GM12801 (cell line): ENCODE results near the gene WDR31.

ENCODE experiments used
- TF ChIP-seq, protein P1 (sequence below): IDR thresholded peaks from one replicate; pipeline ENCODE4 v1.5.1; 2011; ENCODE audit warnings: control low read depth; ENCODE audit not compliant: insufficient read length; ENCODE audit errors: extremely low read depth

WDR31 gene

DNA sequence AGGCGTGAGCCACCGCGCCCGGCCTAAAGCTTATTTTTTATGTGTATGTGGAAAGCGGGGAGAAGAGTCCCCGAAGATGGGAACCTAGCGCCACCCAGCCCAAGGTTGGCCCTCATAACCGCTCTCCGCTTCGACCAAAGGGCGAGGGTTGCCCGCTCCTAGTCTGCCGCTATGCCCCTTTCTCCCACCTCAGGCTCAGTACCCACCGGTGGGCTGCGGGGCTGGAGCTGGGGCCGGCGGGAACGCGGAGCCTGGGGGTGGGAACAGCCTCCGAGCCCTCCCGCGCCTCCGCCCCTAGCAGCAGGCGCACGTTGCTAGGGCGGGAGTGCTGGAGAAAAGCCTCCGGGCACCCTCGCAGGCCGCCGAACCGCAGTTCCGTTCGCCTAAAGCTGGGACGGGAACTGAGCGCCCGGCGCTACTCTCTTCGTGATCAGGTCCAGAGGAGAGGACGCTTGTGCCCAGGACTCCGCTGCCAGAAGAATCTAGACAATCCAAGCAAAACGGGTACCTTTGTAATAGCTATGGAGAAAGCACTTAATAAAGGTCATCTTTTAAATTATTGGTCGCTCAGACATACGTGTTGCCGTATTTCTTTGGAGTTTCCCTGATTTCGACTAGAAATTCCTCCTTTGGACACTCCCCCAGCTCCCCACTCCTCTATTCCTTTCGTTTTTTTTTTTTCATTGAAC is at the start of gene WDR31:
TSS of gene WDR31 (minus strand) at position 265 of the 689 bp plus-strand sequence. CDS start 8,253 bp downstream, outside the sequence.
- TF ChIP-seq, protein P1, sequence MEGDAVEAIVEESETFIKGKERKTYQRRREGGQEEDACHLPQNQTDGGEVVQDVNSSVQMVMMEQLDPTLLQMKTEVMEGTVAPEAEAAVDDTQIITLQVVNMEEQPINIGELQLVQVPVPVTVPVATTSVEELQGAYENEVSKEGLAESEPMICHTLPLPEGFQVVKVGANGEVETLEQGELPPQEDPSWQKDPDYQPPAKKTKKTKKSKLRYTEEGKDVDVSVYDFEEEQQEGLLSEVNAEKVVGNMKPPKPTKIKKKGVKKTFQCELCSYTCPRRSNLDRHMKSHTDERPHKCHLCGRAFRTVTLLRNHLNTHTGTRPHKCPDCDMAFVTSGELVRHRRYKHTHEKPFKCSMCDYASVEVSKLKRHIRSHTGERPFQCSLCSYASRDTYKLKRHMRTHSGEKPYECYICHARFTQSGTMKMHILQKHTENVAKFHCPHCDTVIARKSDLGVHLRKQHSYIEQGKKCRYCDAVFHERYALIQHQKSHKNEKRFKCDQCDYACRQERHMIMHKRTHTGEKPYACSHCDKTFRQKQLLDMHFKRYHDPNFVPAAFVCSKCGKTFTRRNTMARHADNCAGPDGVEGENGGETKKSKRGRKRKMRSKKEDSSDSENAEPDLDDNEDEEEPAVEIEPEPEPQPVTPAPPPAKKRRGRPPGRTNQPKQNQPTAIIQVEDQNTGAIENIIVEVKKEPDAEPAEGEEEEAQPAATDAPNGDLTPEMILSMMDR, result no peak

- TF ChIP-seq, protein P1, result no peak
Measured at GRCh38 chr9:113389451-113389850, 49.4 kb upstream of the WDR31 start.

GRCh38 chr9:113388833-113389232 is 48.8 kb upstream of the WDR31 start:
- TF ChIP-seq, protein P1, result no peak

DNA sequence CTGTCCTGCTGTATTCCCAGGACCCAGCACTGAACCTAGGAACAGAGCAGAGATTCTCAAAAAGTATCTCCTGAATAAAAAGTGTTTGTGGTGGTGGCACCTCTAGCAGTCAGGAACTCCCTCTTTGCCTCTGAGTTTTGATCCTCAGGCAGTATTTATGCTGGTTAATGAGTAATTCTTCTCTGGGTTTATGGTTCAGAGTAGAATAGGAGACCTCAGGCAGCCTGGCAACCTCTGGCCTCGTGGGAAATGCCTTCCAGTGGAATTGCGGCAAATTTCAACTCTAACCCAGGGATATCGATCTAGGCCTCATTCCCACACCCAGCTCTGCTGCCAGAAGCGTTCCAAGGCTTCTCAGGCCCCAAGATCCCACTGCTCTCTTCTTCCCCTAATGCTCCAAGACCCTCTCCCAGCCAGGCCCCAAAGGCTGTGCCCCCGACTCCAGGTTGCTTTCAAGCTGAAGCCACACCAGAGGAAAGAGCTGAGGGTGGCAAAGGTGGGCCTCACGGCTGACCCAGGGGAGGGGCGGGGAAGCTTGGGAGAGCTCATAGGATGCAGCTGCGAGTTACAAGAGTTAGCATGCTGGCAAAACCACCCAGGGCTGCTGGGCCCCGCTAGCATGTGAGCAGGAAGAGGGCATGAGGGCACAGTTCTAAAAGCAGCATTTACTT is 47.6 kb upstream of the WDR31 start:
- TF ChIP-seq, protein P1, result no peak

DNA sequence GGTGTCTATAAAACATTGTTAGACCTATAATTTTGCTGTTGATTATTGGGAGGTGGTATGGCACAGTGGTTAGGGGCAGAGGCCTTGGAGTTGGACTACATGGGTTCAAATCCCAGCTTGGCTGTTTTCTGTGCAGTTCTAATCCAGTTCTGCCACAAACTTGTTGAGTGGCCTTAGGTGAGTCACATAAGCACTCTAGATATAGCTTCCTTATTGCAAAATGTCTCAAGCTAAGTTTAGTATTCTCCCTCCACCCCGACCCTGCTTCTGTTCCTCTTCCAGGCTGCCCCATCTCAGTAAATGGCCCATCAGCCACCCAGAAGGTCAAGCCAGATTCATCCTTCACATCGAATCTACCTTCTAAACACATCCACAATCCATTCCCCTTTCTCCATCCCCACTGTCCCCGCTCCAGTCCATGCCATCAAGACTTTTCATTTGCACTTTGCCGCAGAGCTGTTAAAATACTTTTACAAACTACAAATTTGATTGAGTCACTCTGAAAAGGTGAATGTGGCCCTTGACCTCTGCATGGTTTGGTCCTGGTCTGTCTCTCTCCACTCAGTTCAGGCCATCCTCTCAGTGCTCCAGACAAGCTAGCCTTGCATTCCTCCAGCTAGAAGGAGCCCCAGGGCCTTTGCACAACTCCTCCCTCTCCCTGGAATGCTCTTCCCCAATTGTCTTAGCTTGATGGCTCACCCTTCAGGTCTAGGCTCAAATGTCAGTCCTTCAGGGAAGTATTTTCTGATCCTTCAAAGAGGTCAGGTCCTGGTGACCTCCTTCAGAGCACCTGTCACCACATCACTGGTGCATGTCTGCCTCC is 46.7 kb upstream of the WDR31 start:
- TF ChIP-seq, protein P1, result no peak

DNA sequence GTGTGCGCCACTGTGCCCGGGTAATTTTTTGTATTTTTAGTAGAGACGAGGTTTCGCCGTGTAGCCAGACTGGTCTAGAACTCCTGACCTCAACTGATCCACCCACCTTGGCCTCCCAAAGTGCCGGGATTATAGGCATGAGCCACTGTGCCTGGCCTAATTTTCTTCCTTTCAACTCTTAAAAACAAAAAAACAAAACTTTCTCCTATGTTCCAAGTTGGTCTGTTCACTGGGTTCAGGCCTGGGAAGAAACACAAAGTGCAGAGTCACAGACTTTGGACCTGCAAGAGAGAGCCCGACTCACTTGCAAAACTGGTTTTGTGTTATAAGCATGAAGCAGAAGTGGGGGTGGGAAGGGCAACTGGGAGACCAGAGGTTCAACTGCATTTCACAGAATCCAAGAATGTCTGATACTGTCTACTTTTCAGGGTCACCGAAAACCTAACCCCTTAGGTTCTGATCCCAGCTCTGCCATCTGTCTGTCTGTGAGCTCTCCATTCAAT is 41.9 kb upstream of the WDR31 start:
- TF ChIP-seq, protein P1, result no peak

- TF ChIP-seq, protein P1, result no peak
Measured at GRCh38 chr9:113380869-113381378, 40.8 kb upstream of the WDR31 start.
